Astrocyte (in vitro differentiated cells and primary cell): ENCODE results near the gene PPP2R3A. TPM values are rescaled to one million over a fixed set of nuclear protein-coding genes. Genes with fewer than 3 reads are reported as not detected.

Experiments
- DNase-seq: peaks from one replicate; pipeline ENCODE4 v3.0.0-alpha.2; 2010; ENCODE audit warnings: low read depth
- FAIRE-seq: peaks from 2 replicates; lab custom pipeline; 2011; peaks lifted over from hg19 to GRCh38; lab: Jason Lieb, UNC
- H2AFZ ChIP-seq: 2 replicates; pipeline ENCODE4 v1.6.0; 2012; ENCODE audit warnings: low read depth, low read length, inconsistent platforms
- H3K27ac ChIP-seq: 2 replicates; pipeline ENCODE4 v1.5.1; 2011; ENCODE audit warnings: low read depth, low read length, inconsistent platforms
- H3K27me3 ChIP-seq: 2 replicates; pipeline ENCODE4 v1.6.0; 2011; ENCODE audit warnings: low read length, inconsistent platforms; ENCODE audit not compliant: insufficient read depth
- H3K36me3 ChIP-seq: 2 replicates; pipeline ENCODE4 v1.5.1; 2011; ENCODE audit warnings: low read length, inconsistent platforms; ENCODE audit not compliant: insufficient read depth
- H3K4me1 ChIP-seq: 2 replicates; pipeline ENCODE4 v1.5.1; 2011; ENCODE audit warnings: low read length, inconsistent platforms; ENCODE audit not compliant: insufficient read depth
- H3K4me2 ChIP-seq: 2 replicates; pipeline ENCODE4 v1.6.0; 2012; ENCODE audit warnings: low read length, inconsistent platforms
- H3K4me3 ChIP-seq: 2 replicates; pipeline ENCODE4 v1.5.1; 2011; ENCODE audit warnings: low read depth, mild to moderate bottlenecking, low read length, inconsistent platforms; ENCODE audit not compliant: insufficient read depth
- H3K79me2 ChIP-seq: 2 replicates; pipeline ENCODE4 v1.6.0; 2012; ENCODE audit warnings: mild to moderate bottlenecking, low read length, inconsistent platforms; ENCODE audit not compliant: insufficient read depth
- H3K9ac ChIP-seq: 2 replicates; pipeline ENCODE4 v1.6.0; 2012; ENCODE audit warnings: mild to moderate bottlenecking, low read length, inconsistent platforms
- H3K9me3 ChIP-seq: 2 replicates; pipeline ENCODE4 v1.5.1; 2012; ENCODE audit warnings: low read depth, mild to moderate bottlenecking, low read length, inconsistent platforms; ENCODE audit not compliant: insufficient read depth
- H4K20me1 ChIP-seq: 2 replicates; pipeline ENCODE4 v1.6.0; 2012; ENCODE audit warnings: low read length, inconsistent platforms; ENCODE audit not compliant: insufficient read depth
- H3K27ac Mint-ChIP-seq: one replicate; pipeline ENCODE4 v1.8.0; 2021; ENCODE audit warnings: mild to moderate bottlenecking, mixed read lengths; ENCODE audit not compliant: unreplicated experiment
- H3K27me3 Mint-ChIP-seq: one replicate; pipeline ENCODE4 v1.8.0; 2021; ENCODE audit warnings: low read depth, mixed read lengths; ENCODE audit not compliant: unreplicated experiment
- H3K36me3 Mint-ChIP-seq: one replicate; pipeline ENCODE4 v1.8.0; 2021; ENCODE audit warnings: low read depth, mixed read lengths; ENCODE audit not compliant: unreplicated experiment
- H3K4me1 Mint-ChIP-seq: one replicate; pipeline ENCODE4 v1.8.0; 2021; ENCODE audit warnings: low read depth, mixed read lengths; ENCODE audit not compliant: unreplicated experiment
- H3K4me3 Mint-ChIP-seq: one replicate; pipeline ENCODE4 v1.8.0; 2021; ENCODE audit warnings: mild to moderate bottlenecking, moderate library complexity, mixed read lengths; ENCODE audit not compliant: unreplicated experiment
- H3K9me3 Mint-ChIP-seq: one replicate; pipeline ENCODE4 v1.8.0; 2021; ENCODE audit warnings: mild to moderate bottlenecking, mixed read lengths; ENCODE audit not compliant: unreplicated experiment
- EZH2 ChIP-seq: IDR thresholded peaks from 2 replicates; pipeline ENCODE4 v1.6.1; 2012; ENCODE audit warnings: mild to moderate bottlenecking, low read length, inconsistent platforms; ENCODE audit not compliant: insufficient read depth
- total RNA-seq: library from RNA; stranded (reverse); gene quantifications from 2 replicates; pipeline ENCODE4 v1.2.1, GENCODE V29; 2021
- TF ChIP-seq, protein P1 (sequence below): IDR thresholded peaks from 2 replicates; pipeline ENCODE4 v1.5.1; 2011; ENCODE audit warnings: low read depth, mild to moderate bottlenecking, inconsistent platforms, low read length, moderate library complexity; ENCODE audit not compliant: insufficient read depth

Gene PPP2R3A
- total RNA-seq, 1 donor from 2014 or later = 18.7 TPM

DNA sequence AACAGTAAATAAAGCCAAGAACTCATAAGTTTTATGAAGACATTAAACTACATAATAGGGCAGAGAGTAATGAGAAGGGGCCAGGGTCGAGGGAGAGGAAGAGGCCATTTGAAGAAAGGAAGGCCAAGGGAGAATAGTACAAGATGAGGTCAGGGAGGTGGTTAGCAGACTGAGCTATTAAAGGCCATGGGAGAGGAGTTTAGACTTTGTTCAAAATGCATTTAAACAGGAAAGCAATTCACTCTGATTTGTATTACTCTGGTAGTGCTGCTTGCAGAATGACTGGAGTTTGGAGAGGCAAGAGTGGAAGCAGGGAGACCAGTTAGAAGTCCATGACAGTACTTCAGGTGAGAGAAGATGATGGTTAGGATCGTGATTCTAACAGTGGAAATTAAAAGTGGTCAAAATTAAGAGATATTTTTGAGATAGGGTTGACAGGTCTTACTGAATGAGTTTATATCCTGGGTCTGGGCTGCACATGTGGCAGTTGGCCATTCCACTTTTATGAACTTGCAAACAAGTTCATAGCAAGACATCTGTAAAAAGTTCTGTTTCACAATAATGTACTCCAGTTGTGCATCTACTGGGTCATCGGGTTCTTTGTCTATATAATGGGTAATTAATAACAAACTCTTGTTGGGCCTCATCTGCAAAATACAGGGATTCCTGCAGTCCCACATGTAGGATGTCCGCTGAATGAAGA, 16.3 kb downstream of the PPP2R3A start:
- DNase-seq = no peak
- Histone ChIP-seq H3K4me3 (no peak overlapping the region), H4K20me1 (peaks cover 23% of the 10 kb centered on the region), H3K4me2 (peak overlapping the region; percentile 64), H3K9ac (no peak overlapping the region), H3K9me3 (no peaks in the 10 kb centered on the region), H3K4me1 (peaks cover 21% of the 10 kb centered on the region), H3K27ac (no peak overlapping the region), H2AFZ (no peak overlapping the region), H3K79me2 (peaks cover 91% of the 10 kb centered on the region), H3K36me3 (no peaks in the 10 kb centered on the region), H3K27me3 (no peaks in the 10 kb centered on the region)
- H3K36me3 Mint-ChIP-seq = no peaks in the 10 kb centered on the region
- H3K27me3 Mint-ChIP-seq = no peaks in the 10 kb centered on the region
- FAIRE-seq = no peak
- TF ChIP-seq, protein P1, sequence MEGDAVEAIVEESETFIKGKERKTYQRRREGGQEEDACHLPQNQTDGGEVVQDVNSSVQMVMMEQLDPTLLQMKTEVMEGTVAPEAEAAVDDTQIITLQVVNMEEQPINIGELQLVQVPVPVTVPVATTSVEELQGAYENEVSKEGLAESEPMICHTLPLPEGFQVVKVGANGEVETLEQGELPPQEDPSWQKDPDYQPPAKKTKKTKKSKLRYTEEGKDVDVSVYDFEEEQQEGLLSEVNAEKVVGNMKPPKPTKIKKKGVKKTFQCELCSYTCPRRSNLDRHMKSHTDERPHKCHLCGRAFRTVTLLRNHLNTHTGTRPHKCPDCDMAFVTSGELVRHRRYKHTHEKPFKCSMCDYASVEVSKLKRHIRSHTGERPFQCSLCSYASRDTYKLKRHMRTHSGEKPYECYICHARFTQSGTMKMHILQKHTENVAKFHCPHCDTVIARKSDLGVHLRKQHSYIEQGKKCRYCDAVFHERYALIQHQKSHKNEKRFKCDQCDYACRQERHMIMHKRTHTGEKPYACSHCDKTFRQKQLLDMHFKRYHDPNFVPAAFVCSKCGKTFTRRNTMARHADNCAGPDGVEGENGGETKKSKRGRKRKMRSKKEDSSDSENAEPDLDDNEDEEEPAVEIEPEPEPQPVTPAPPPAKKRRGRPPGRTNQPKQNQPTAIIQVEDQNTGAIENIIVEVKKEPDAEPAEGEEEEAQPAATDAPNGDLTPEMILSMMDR = no peak
- no peak for TF ChIP-seq EZH2
- H3K4me3 Mint-ChIP-seq = peak overlapping the region; percentile 24
- peaks cover 4% of the 10 kb centered on the region for H3K9me3 Mint-ChIP-seq
- H3K4me1 Mint-ChIP-seq = peaks cover 26% of the 10 kb centered on the region
- H3K27ac Mint-ChIP-seq = no peak overlapping the region

DNA sequence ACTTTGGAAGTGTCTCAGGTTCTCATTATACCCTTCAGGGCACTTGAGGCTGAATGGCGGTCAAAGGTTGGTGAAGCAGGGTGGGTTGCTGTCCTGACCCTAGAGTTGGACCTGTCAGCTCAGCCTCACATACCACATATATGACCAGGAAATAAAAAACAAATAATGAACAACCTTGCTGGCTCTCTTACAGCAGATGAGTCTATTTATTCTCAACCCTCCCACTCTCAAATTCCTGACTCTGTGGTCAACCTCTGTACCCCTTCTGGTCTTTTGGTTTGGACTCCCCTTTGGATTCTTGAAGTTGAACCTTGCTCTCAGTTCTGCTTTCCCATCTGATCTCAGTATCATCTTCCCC, 16.9 kb downstream of the PPP2R3A start:
- no peak overlapping the region for H3K27ac Mint-ChIP-seq
- FAIRE-seq (no peak), DNase-seq (peak; percentile 39)
- Histone ChIP-seq H3K79me2 (peaks cover 91% of the 10 kb centered on the region), H4K20me1 (peaks cover 23% of the 10 kb centered on the region), H3K27me3 (no peaks in the 10 kb centered on the region), H3K9ac (peak overlapping the region; percentile 19), H3K4me1 (peaks cover 21% of the 10 kb centered on the region), H3K4me3 (no peak overlapping the region), H3K9me3 (no peaks in the 10 kb centered on the region), H3K4me2 (peak overlapping the region; percentile 64), H2AFZ (no peak overlapping the region), H3K27ac (peak overlapping the region; percentile 51), H3K36me3 (no peaks in the 10 kb centered on the region)
- peaks cover 4% of the 10 kb centered on the region for H3K9me3 Mint-ChIP-seq
- no peaks in the 10 kb centered on the region for H3K36me3 Mint-ChIP-seq
- TF ChIP-seq, protein P1 = no peak
- TF ChIP-seq EZH2 = no peak
- H3K27me3 Mint-ChIP-seq = no peaks in the 10 kb centered on the region
- H3K4me3 Mint-ChIP-seq = no peak overlapping the region
- H3K4me1 Mint-ChIP-seq = peaks cover 26% of the 10 kb centered on the region

DNA sequence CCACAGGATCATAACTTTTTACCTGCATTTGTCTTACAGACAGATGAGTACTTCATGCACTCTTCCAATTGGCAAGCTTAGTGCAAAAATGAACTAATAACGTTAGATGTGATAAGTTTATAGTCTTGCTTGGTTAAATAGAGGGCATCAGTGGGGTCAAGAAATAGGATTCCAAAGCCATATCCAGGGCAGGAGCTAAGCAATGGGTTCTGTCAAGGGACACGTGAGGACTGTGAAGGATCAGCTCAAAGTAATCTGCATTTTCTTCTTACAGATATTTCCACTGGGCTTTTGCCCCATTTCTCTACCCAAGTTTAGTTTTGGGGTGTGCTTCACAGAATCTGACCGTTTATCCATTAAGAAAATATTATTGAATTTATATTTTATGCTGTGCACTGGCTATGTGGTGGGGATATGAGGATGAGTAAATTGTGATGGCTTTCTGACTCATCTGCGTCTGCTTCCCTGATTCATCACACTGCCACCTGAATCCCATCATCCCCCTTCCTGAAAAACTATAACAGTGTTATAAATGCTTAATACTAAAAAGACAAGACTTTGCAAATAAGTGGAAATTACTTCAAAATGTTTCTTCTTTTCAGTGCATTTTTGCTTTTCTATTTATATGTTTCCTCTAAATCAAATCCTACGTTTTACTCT, 17.5 kb downstream of the PPP2R3A start:
- H3K79me2 ChIP-seq = peaks cover 91% of the 10 kb centered on the region

More for the DNA sequence above, 17.5 kb downstream of the PPP2R3A start:
- Mint-ChIP-seq H3K36me3 (no peaks in the 10 kb centered on the region), H3K27me3 (no peaks in the 10 kb centered on the region), H3K27ac (no peak overlapping the region), H3K9me3 (peaks cover 4% of the 10 kb centered on the region), H3K4me1 (peaks cover 26% of the 10 kb centered on the region), H3K4me3 (no peak overlapping the region)
- FAIRE-seq (peak; percentile 13), DNase-seq (peak; percentile 52)
- H3K36me3 ChIP-seq = no peaks in the 10 kb centered on the region
- H3K9me3 ChIP-seq = no peaks in the 10 kb centered on the region
- peak overlapping the region; percentile 64 for H3K4me2 ChIP-seq
- no peak overlapping the region for H2AFZ ChIP-seq
- H3K27ac ChIP-seq = peak overlapping the region; percentile 51
- H4K20me1 ChIP-seq = peaks cover 23% of the 10 kb centered on the region
- peak overlapping the region; percentile 36 for H3K9ac ChIP-seq
- no peaks in the 10 kb centered on the region for H3K27me3 ChIP-seq
- peaks cover 26% of the 10 kb centered on the region for H3K4me1 ChIP-seq
- TF ChIP-seq, protein P1 = no peak
- no peak for TF ChIP-seq EZH2
- peak overlapping the region; percentile 34 for H3K4me3 ChIP-seq
